Colonic mucosa (tissue), 4 donors: Measurements from ENCODE around the gene ATM. TPM values are rescaled to one million over a fixed set of nuclear protein-coding genes. Genes with fewer than 3 reads are reported as not detected.
"Not testable (repeated sequence)": the region's sequence is repeated elsewhere in the genome, so short reads cannot be mapped to it uniquely, and the experiment has no call there.

Experiments
- DNase-seq: peaks from one replicate; pipeline ENCODE4 v3.0.0-alpha.2; 2020
- H3K27ac ChIP-seq: fragments of 200-600 bp; one replicate; pipeline ENCODE4 v1.8.0; 2021
- H3K27me3 ChIP-seq: fragments of 200-600 bp; one replicate; pipeline ENCODE4 v1.8.0; 2021
- H3K36me3 ChIP-seq: fragments of 200-600 bp; one replicate; pipeline ENCODE4 v1.8.0; 2021
- H3K4me1 ChIP-seq: fragments of 200-600 bp; one replicate; pipeline ENCODE4 v1.8.0; 2021; ENCODE audit warnings: mild to moderate bottlenecking
- H3K4me3 ChIP-seq: fragments of 200-600 bp; one replicate; pipeline ENCODE4 v1.8.0; 2021
- H3K9ac ChIP-seq, 2 donors: one replicate each; pipeline ENCODE4 v1.7.0; 2013; ENCODE audit warnings: control low read depth in 2 of 2, low read depth in 2 of 2, low read length in 2 of 2
- H3K9me3 ChIP-seq: fragments of 200-600 bp; one replicate; pipeline ENCODE4 v1.8.0; 2021
- CTCF ChIP-seq: fragments of 200-600 bp; IDR thresholded peaks from one replicate; pipeline ENCODE4 v1.8.0; 2022; ENCODE audit warnings: antibody characterized with exemption, mild to moderate bottlenecking
- intact Hi-C: fragments of 100-400 bp; cut with DNase I; formaldehyde crosslinking; loops from one replicate; pipeline ENCODE4 v1.14.1; 2022
- total RNA-seq, 2 donors: library from RNA; stranded (reverse); fragmentation: NEBNext Ultra II Directional in 1 of 2; extraction: Animal tissue kit (Norgen Biotek cat#: 25700) in 1 of 2; gene quantifications; one replicate each; pipeline ENCODE4 v1.2.1, GENCODE V29; 2021
- donor health status: healthy.
- donor health status: DM: no; HTN: no; CAD: no.
- donor health status: DM: no; HTN: no; CAD: no.

The ATM gene
- total RNA-seq, 2 donors from 2014 or later: 28.3 to 30.1 TPM

- no peaks in the 10 kb centered on the region for H3K27me3 ChIP-seq
- no peak overlapping the region for H3K4me3 ChIP-seq
- H3K9me3 ChIP-seq: no peaks in the 10 kb centered on the region
- intact Hi-C loops: no loop called here
- TF ChIP-seq CTCF: no peak
- H3K4me1 ChIP-seq: no peaks in the 10 kb centered on the region
- no peak overlapping the region for H3K27ac ChIP-seq
- no peak overlapping the region for H3K9ac ChIP-seq
- DNase-seq: no peak
- no peaks in the 10 kb centered on the region for H3K36me3 ChIP-seq
Observed at GRCh38 chr11:108286370-108286769, 63.5 kb downstream of the ATM start.

GRCh38 chr11:108286956-108287355 lies 64.1 kb downstream of the ATM start:
- H3K4me3 ChIP-seq: no peak overlapping the region
- no peaks in the 10 kb centered on the region for H3K9me3 ChIP-seq
- intact Hi-C loops: no loop called here
- H3K27ac ChIP-seq: no peak overlapping the region
- DNase-seq: no peak
- H3K27me3 ChIP-seq: no peaks in the 10 kb centered on the region
- H3K9ac ChIP-seq: no peak overlapping the region
- H3K36me3 ChIP-seq: peaks cover 3% of the 10 kb centered on the region
- no peaks in the 10 kb centered on the region for H3K4me1 ChIP-seq
- no peak for TF ChIP-seq CTCF

GRCh38 chr11:108289066-108289465 lies 66.2 kb downstream of the ATM start:
- H3K27me3 ChIP-seq, H3K27ac ChIP-seq, H3K36me3 ChIP-seq, intact Hi-C loops, H3K9ac ChIP-seq, H3K9me3 ChIP-seq, H3K4me3 ChIP-seq, DNase-seq, H3K4me1 ChIP-seq: not testable (repeated sequence)

- Histone ChIP-seq H3K9ac (no peak overlapping the region), H3K27ac (no peak overlapping the region), H3K4me3 (no peak overlapping the region), H3K27me3 (no peaks in the 10 kb centered on the region), H3K36me3 (peaks cover 3% of the 10 kb centered on the region), H3K4me1 (no peaks in the 10 kb centered on the region), H3K9me3 (no peaks in the 10 kb centered on the region)
- intact Hi-C loops: no loop called here
- DNase-seq: no peak
- TF ChIP-seq CTCF: no peak
Observed at GRCh38 chr11:108289699-108290098, 66.8 kb downstream of the ATM start.

GRCh38 chr11:108293229-108293628 lies 70.4 kb downstream of the ATM start:
- H3K27me3 ChIP-seq: no peaks in the 10 kb centered on the region
- intact Hi-C loops: no loop called here
- peaks cover 3% of the 10 kb centered on the region for H3K36me3 ChIP-seq
- no peak for DNase-seq
- no peak overlapping the region for H3K27ac ChIP-seq
- no peak for TF ChIP-seq CTCF
- no peak overlapping the region for H3K4me3 ChIP-seq
- H3K4me1 ChIP-seq: no peaks in the 10 kb centered on the region
- no peaks in the 10 kb centered on the region for H3K9me3 ChIP-seq
- no peak overlapping the region for H3K9ac ChIP-seq

- H3K27ac ChIP-seq: no peak overlapping the region
- TF ChIP-seq CTCF: no peak
- no peaks in the 10 kb centered on the region for H3K4me1 ChIP-seq
- DNase-seq: no peak
- no peaks in the 10 kb centered on the region for H3K9me3 ChIP-seq
- no peak overlapping the region for H3K9ac ChIP-seq
- no peak overlapping the region for H3K4me3 ChIP-seq
- intact Hi-C loops: loop anchor here (10.0 kb wide), 1 partner anchor 173 kb away; no protein-coding TSS in a partner anchor
- H3K36me3 ChIP-seq: no peaks in the 10 kb centered on the region
- H3K27me3 ChIP-seq: no peaks in the 10 kb centered on the region
Observed at GRCh38 chr11:108302121-108302785, 79.4 kb downstream of the ATM start.
